T-helper 1 cell treated with Interleukin-12 subunit alpha and Interleukin-12 subunit beta and Interleukin-4 antibody, amounts not matched to agents 30 μg/mL and 1 μg/mL, for 36 hours (primary cell): Measurements from ENCODE around the gene PGAP2.
"Not testable (repeated sequence)": the region's sequence is repeated elsewhere in the genome, so short reads cannot be mapped to it uniquely, and the experiment has no call there.

ENCODE experiments used
- H3K27ac Mint-ChIP-seq: one replicate; pipeline ENCODE4 v1.8.0; 2021; ENCODE audit warnings: mild to moderate bottlenecking, mixed read lengths
- H3K27me3 Mint-ChIP-seq: one replicate; pipeline ENCODE4 v1.8.0; 2021; ENCODE audit warnings: low read depth, mixed read lengths
- H3K36me3 Mint-ChIP-seq: one replicate; pipeline ENCODE4 v1.8.0; 2021; ENCODE audit warnings: low read depth, mixed read lengths
- H3K4me1 Mint-ChIP-seq: one replicate; pipeline ENCODE4 v1.8.0; 2021; ENCODE audit warnings: low read depth, mixed read lengths
- H3K4me3 Mint-ChIP-seq: one replicate; pipeline ENCODE4 v1.8.0; 2021; ENCODE audit warnings: mild to moderate bottlenecking, moderate library complexity, mixed read lengths
- H3K9me3 Mint-ChIP-seq: one replicate; pipeline ENCODE4 v1.8.0; 2021; ENCODE audit warnings: mixed read lengths

Gene PGAP2

GRCh38 chr11:3849297-3849874 lies 41.0 kb downstream of the PGAP2 start:
- Mint-ChIP-seq H3K9me3 (no peaks in the 10 kb centered on the region), H3K36me3 (no peaks in the 10 kb centered on the region), H3K27me3 (peaks cover 3% of the 10 kb centered on the region), H3K4me3 (no peak overlapping the region), H3K27ac (no peak overlapping the region), H3K4me1 (peaks cover 42% of the 10 kb centered on the region)

GRCh38 chr11:3853545-3853842 lies 45.1 kb downstream of the PGAP2 start:
- Mint-ChIP-seq H3K27me3 (peaks cover 3% of the 10 kb centered on the region), H3K36me3 (peaks cover 3% of the 10 kb centered on the region), H3K4me1 (peaks cover 52% of the 10 kb centered on the region), H3K27ac (peak overlapping the region; percentile 97), H3K9me3 (no peaks in the 10 kb centered on the region), H3K4me3 (peak overlapping the region; percentile 86)

GRCh38 chr11:3853899-3854659 lies 45.7 kb downstream of the PGAP2 start:
- Mint-ChIP-seq H3K27me3 (peaks cover 1% of the 10 kb centered on the region), H3K9me3 (no peaks in the 10 kb centered on the region), H3K36me3 (peaks cover 3% of the 10 kb centered on the region), H3K4me1 (peaks cover 53% of the 10 kb centered on the region), H3K4me3 (peak overlapping the region; percentile 86), H3K27ac (peak overlapping the region; percentile 97)

- Mint-ChIP-seq H3K9me3 (no peaks in the 10 kb centered on the region), H3K27me3 (no peaks in the 10 kb centered on the region), H3K4me3 (peak overlapping the region; percentile 86), H3K27ac (peak overlapping the region; percentile 97), H3K4me1 (peaks cover 53% of the 10 kb centered on the region), H3K36me3 (peaks cover 3% of the 10 kb centered on the region)
These were observed 46.3 kb downstream of the PGAP2 start for GRCh38 chr11:3854660-3854976.

GRCh38 chr11:3854977-3855807 lies 46.8 kb downstream of the PGAP2 start, which contains the start of gene STIM1:
Gene STIM1, plus strand, starts transcription at chr11:3855664. Its CDS starts 607 bp downstream, at chr11:3856271.
- Mint-ChIP-seq H3K27me3 (no peaks in the 10 kb centered on the region), H3K4me1 (peaks cover 57% of the 10 kb centered on the region), H3K9me3 (no peaks in the 10 kb centered on the region), H3K36me3 (peaks cover 3% of the 10 kb centered on the region), H3K4me3 (peak within 1 kb of the TSS; percentile 97), H3K27ac (peak within 1 kb of the TSS; percentile 97)

GRCh38 chr11:3855808-3856491 lies 47.6 kb downstream of the PGAP2 start:
- peaks cover 5% of the 10 kb centered on the region for H3K36me3 Mint-ChIP-seq
- peak overlapping the region; percentile 97 for H3K27ac Mint-ChIP-seq
- H3K27me3 Mint-ChIP-seq: no peaks in the 10 kb centered on the region
- H3K9me3 Mint-ChIP-seq: no peaks in the 10 kb centered on the region
- peak overlapping the region; percentile 97 for H3K4me3 Mint-ChIP-seq
- peaks cover 65% of the 10 kb centered on the region for H3K4me1 Mint-ChIP-seq

GRCh38 chr11:3856856-3857553 lies 48.6 kb downstream of the PGAP2 start:
- peak overlapping the region; percentile 97 for H3K27ac Mint-ChIP-seq
- no peaks in the 10 kb centered on the region for H3K27me3 Mint-ChIP-seq
- no peaks in the 10 kb centered on the region for H3K9me3 Mint-ChIP-seq
- peaks cover 72% of the 10 kb centered on the region for H3K4me1 Mint-ChIP-seq
- peak overlapping the region; percentile 97 for H3K4me3 Mint-ChIP-seq
- H3K36me3 Mint-ChIP-seq: peaks cover 8% of the 10 kb centered on the region

GRCh38 chr11:3857628-3858027 lies 49.3 kb downstream of the PGAP2 start:
- Mint-ChIP-seq H3K4me3 (peak overlapping the region; percentile 97), H3K27me3 (no peaks in the 10 kb centered on the region), H3K27ac (peak overlapping the region; percentile 97), H3K4me1 (peaks cover 74% of the 10 kb centered on the region), H3K36me3 (peaks cover 8% of the 10 kb centered on the region), H3K9me3 (no peaks in the 10 kb centered on the region)

GRCh38 chr11:3859373-3859881 lies 51.1 kb downstream of the PGAP2 start:
- Mint-ChIP-seq H3K9me3 (no peaks in the 10 kb centered on the region), H3K4me3 (peak overlapping the region; percentile 97), H3K4me1 (peaks cover 67% of the 10 kb centered on the region), H3K27me3 (no peaks in the 10 kb centered on the region), H3K36me3 (peaks cover 12% of the 10 kb centered on the region), H3K27ac (peak overlapping the region; percentile 77)

- Mint-ChIP-seq H3K4me3 (peak overlapping the region; percentile 81), H3K4me1 (peaks cover 73% of the 10 kb centered on the region), H3K27ac (peak overlapping the region; percentile 89), H3K36me3 (peaks cover 14% of the 10 kb centered on the region), H3K27me3 (no peaks in the 10 kb centered on the region), H3K9me3 (no peaks in the 10 kb centered on the region)
These were observed 52.0 kb downstream of the PGAP2 start for GRCh38 chr11:3860375-3860774.

- not testable (repeated sequence) for H3K9me3 Mint-ChIP-seq, H3K27me3 Mint-ChIP-seq
- Mint-ChIP-seq H3K4me1 (peaks cover 78% of the 10 kb centered on the region), H3K27ac (peak overlapping the region; percentile 89), H3K4me3 (peak overlapping the region; percentile 81), H3K36me3 (peaks cover 14% of the 10 kb centered on the region)
These were observed 52.6 kb downstream of the PGAP2 start for GRCh38 chr11:3860898-3861393.

GRCh38 chr11:3861683-3862082 lies 53.3 kb downstream of the PGAP2 start:
- H3K27me3 Mint-ChIP-seq: no peaks in the 10 kb centered on the region
- peak overlapping the region; percentile 81 for H3K4me3 Mint-ChIP-seq
- H3K4me1 Mint-ChIP-seq: peaks cover 79% of the 10 kb centered on the region
- H3K27ac Mint-ChIP-seq: peak overlapping the region; percentile 89
- no peaks in the 10 kb centered on the region for H3K9me3 Mint-ChIP-seq
- H3K36me3 Mint-ChIP-seq: peaks cover 14% of the 10 kb centered on the region

- Mint-ChIP-seq H3K4me1 (peaks cover 74% of the 10 kb centered on the region), H3K27me3 (no peaks in the 10 kb centered on the region), H3K36me3 (peaks cover 13% of the 10 kb centered on the region), H3K9me3 (no peaks in the 10 kb centered on the region), H3K27ac (peak overlapping the region; percentile 80), H3K4me3 (peak overlapping the region; percentile 60)
These were observed 57.2 kb downstream of the PGAP2 start for GRCh38 chr11:3865388-3866193.
